ENCODE measurements around the gene BASP1.

DNA sequence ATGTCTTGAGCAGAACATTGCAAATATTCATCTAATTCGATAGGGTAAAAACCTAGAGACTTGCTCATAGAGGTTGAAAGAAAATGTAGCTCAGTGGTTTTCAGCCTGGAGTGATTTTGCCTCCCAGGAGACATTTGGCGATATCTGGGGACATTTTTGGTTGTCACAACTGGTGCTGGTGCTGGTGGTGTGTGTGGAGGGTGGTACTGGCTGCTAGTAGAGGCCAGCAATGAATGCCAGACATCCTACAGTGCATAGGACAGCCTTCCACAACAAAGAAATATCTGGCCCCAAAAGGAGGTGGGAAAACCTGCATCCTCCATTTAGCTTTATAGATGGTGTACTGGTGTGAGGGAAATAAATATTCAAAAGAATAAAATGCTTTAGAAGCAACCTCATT, 2.1 kb upstream of the BASP1 start:
- TF ChIP-seq POLR2A (IDR thresholded peaks at IDR 0.05) = no peak
- TF ChIP-seq, protein P1, sequence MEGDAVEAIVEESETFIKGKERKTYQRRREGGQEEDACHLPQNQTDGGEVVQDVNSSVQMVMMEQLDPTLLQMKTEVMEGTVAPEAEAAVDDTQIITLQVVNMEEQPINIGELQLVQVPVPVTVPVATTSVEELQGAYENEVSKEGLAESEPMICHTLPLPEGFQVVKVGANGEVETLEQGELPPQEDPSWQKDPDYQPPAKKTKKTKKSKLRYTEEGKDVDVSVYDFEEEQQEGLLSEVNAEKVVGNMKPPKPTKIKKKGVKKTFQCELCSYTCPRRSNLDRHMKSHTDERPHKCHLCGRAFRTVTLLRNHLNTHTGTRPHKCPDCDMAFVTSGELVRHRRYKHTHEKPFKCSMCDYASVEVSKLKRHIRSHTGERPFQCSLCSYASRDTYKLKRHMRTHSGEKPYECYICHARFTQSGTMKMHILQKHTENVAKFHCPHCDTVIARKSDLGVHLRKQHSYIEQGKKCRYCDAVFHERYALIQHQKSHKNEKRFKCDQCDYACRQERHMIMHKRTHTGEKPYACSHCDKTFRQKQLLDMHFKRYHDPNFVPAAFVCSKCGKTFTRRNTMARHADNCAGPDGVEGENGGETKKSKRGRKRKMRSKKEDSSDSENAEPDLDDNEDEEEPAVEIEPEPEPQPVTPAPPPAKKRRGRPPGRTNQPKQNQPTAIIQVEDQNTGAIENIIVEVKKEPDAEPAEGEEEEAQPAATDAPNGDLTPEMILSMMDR (IDR thresholded peaks at IDR 0.05) = no peak
